ENCODE data around the gene ZNF407.

- no peak for TF ChIP-seq ZNF331 (CRISPR knock-in tag; IDR thresholded peaks at IDR 0.05; ENCODE audit: low read depth)
- TF ChIP-seq POLR2AphosphoS5 (IDR thresholded peaks at IDR 0.05; ENCODE audit: low read depth), result no peak
- no peak for TF ChIP-seq ETS1 (IDR thresholded peaks at IDR 0.05)
- TF ChIP-seq CTCF (conservative IDR thresholded peaks at IDR 0.05; ENCODE audit: low read depth in 2 of 2), result no peak
Measured at GRCh38 chr18:75101916-75102315, 504.2 kb downstream of the ZNF407 start.
